Fibroblast of the aortic adventitia (primary cell): ENCODE results near the gene OFD1. TPM values are rescaled to one million over a fixed set of nuclear protein-coding genes. Genes with fewer than 3 reads are reported as not detected.

ENCODE experiments used
- DNase-seq: peaks from one replicate; pipeline ENCODE4 v3.0.0-alpha.2; 2010; ENCODE audit warnings: low read depth
- H3K4me3 ChIP-seq: 2 replicates; pipeline ENCODE4 v1.5.1; 2011; ENCODE audit warnings: low read depth, mild to moderate bottlenecking, control low read depth, low read length, moderate library complexity
- total RNA-seq: library from RNA; depleted of rRNA; stranded (reverse); fragments of >200 nt; gene quantifications from 2 replicates; pipeline ENCODE4 v1.2.3, GENCODE V29; 2012; ENCODE audit warnings: low replicate concordance
- TF ChIP-seq, protein P1 (sequence below): IDR thresholded peaks from 2 replicates; pipeline ENCODE4 v1.5.1; 2011; ENCODE audit warnings: mild to moderate bottlenecking, low read length, control low read depth, inconsistent platforms; ENCODE audit not compliant: insufficient read depth

Gene OFD1
- total RNA-seq, 1 donor: 20.3 TPM

DNA sequence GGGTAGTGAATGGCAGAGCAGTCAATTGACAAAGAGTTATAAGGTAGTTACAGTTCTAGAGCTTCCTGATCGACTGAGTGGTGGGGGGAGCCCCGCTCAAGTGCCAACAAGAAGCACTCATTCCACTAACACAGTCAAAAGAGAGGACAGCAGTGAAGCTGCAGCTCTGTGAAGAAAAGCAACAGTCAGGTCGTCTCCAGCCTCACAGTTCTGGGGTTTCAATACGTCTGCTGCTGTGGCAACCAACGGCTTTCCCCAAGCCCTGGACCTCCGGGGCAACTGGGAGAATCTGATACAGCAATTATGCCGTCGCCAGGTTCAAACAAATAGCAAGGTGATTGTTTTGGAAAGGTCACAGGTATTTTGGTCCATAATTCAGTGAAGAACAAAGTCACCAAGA is 51.5 kb downstream of the OFD1 start:
- DNase-seq: no peak
- TF ChIP-seq, protein P1, sequence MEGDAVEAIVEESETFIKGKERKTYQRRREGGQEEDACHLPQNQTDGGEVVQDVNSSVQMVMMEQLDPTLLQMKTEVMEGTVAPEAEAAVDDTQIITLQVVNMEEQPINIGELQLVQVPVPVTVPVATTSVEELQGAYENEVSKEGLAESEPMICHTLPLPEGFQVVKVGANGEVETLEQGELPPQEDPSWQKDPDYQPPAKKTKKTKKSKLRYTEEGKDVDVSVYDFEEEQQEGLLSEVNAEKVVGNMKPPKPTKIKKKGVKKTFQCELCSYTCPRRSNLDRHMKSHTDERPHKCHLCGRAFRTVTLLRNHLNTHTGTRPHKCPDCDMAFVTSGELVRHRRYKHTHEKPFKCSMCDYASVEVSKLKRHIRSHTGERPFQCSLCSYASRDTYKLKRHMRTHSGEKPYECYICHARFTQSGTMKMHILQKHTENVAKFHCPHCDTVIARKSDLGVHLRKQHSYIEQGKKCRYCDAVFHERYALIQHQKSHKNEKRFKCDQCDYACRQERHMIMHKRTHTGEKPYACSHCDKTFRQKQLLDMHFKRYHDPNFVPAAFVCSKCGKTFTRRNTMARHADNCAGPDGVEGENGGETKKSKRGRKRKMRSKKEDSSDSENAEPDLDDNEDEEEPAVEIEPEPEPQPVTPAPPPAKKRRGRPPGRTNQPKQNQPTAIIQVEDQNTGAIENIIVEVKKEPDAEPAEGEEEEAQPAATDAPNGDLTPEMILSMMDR: no peak

DNA sequence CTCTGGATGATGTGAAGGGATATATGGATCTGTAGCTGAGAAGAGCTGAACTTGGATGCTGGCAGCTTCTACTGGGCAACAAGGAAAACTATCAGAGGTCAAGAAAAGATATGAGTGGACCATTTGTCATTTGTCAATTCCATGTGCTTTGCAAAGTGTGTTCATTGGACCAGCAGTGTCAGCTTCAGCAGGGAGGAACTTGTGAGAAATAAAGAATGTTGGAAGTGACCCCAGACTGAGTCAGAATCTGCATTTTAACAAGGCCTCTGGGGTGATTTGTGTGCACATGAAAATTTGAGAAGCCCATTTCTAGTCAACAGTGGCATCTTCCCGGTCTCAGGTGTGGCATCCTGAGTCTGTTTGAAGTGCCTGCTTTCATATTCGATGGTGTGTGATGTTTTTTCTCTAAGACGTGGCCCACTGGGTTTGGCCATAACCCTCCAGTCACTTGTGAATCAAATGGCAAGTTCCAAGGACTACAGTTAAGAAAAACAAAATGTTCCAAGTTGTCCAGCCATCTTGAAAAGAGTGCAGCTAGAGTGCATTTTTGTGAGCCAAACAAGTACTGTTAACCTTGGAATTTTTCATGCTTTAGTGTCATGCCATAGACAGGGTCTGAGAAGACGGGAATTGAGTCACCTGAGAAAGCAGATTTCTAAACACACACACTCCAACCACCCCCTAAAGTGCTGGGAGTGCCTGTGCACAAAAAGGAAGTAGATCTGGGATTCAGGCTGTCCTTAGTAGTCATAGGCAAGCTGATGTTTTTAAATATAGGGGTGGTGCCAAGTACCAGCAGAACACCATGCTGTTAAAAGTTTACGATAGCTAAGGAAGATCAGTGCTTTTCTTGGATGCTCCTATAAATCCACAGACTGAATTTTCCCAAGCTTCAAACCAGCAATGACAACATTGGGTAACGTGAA is 55.9 kb downstream of the OFD1 start:
- TF ChIP-seq, protein P1: no peak
- DNase-seq: peak; percentile 27
- H3K4me3 ChIP-seq: no peak overlapping the region

More for the DNA sequence above, 51.5 kb downstream of the OFD1 start:
- no peak overlapping the region for H3K4me3 ChIP-seq

DNA sequence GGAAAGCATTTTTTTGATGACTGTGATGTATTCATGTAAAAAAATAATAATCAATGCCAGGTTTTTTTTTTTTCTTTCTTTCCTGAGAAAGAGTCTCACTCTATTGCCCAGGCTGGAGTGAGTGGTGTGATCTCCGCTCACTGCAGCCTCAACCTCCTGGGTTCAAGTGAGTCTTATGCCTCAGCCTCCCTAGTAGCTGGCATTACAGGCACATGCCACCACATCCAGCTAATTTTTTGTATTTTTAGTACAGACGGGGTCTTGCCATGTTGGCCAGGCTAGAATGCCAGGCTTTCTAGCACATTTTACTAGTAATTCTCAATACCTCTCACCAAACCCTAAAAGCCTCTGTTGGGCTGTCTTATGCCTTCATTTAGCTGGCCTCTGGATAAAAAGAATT is 56.6 kb downstream of the OFD1 start:
- TF ChIP-seq, protein P1: no peak
- DNase-seq: no peak
- no peak overlapping the region for H3K4me3 ChIP-seq

DNA sequence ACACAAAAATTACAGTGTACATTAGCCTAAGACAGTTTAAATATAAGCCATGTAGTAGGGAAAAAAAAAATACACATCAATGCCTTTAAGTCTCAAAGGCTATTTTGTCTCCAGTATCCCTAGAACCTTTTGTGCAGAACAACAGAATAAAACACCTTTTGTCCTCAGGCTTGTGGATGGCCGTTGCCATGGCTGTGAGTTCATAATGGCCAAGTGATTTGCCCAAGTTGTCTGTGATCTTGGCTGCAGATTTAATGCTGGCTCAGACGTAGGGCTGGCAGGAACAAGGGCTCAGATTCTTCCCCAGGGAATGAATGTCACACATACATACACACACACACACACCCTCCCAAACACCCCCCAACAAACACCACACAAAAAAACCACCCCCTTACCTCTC is 57.0 kb downstream of the OFD1 start:
- TF ChIP-seq, protein P1: no peak
- DNase-seq: no peak
- no peak overlapping the region for H3K4me3 ChIP-seq

DNA sequence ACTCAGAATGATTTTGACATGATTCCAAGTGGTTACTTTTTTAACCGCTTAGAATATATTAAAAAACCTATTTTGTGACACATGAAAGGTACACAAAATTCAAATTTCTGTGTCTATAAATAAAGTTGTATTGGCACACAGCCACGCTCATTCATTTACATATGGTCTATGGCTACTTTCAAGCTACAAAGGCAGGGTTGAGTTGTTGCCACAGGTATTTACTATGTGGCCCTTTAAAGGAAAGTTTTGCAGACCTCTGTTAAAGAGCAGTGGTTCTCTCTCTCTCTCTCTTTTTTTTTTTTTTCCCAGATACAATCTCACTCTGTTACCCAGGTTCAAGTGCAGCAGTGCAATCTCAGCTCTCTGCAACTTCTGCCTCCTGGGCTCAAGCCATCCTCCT is 59.3 kb downstream of the OFD1 start:
- no peak overlapping the region for H3K4me3 ChIP-seq
- DNase-seq: no peak
- TF ChIP-seq, protein P1: no peak

DNA sequence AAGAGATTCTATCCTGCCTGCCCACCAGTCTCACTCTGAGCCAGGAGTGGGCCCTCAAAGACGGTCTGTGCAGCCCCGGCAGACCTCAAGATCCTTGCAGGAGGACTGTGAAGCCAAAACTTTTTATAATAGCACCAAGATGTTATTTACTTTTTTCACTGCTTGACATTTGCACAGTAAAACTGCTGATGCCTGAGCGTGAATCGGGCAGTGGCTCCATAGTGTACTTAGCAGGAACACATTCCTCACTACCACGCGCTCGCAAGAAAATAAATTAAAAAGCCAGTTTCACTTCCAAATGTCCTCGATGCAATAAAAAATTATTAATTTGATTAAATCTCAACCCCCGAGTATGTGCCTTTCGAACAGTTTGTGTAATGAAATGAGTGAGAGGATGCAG is 59.9 kb downstream of the OFD1 start:
- no peak overlapping the region for H3K4me3 ChIP-seq
- TF ChIP-seq, protein P1: no peak
- no peak for DNase-seq
